Aorta (tissue), 5 donors: ENCODE data around the gene DHRS4L2. TPM values are rescaled to one million over a fixed set of nuclear protein-coding genes. Genes with fewer than 3 reads are reported as not detected.
"Not testable (repeated sequence)": the region's sequence is repeated elsewhere in the genome, so short reads cannot be mapped to it uniquely, and the experiment has no call there.

Experiments used
- ATAC-seq: fragments of 200-7000 bp; cut with Tn5 transposase; one replicate; pipeline ENCODE4 v1.9.1; 2022; ENCODE audit warnings: moderate library complexity; ENCODE audit not compliant: low FRiP score
- DNase-seq, 2 donors: peaks; one replicate each; pipeline ENCODE4 v3.0.0-alpha.2; 2020
- H3K27ac ChIP-seq, 2 donors: one replicate each; pipeline ENCODE4 v1.5.1; 2013; ENCODE audit warnings: low read length in 2 of 2, mild to moderate bottlenecking in 2 of 2, moderate library complexity in 2 of 2, control low read depth in 1 of 2, inconsistent platforms in 1 of 2, low read depth in 1 of 2
- H3K27me3 ChIP-seq, 2 donors: one replicate each; pipeline ENCODE4 v1.6.1; 2013; ENCODE audit warnings: control low read depth in 1 of 2, low read length in 1 of 2, mild to moderate bottlenecking in 1 of 2, moderate library complexity in 1 of 2; ENCODE audit not compliant: insufficient read depth in 2 of 2, control insufficient read depth in 1 of 2
- H3K36me3 ChIP-seq, 2 donors: one replicate each; pipeline ENCODE4 v1.6.1; 2013; ENCODE audit warnings: control low read depth in 1 of 2, low read length in 1 of 2, mild to moderate bottlenecking in 1 of 2; ENCODE audit not compliant: insufficient read depth in 2 of 2, control insufficient read depth in 1 of 2
- H3K4me1 ChIP-seq, 2 donors: one replicate each; pipeline ENCODE4 v1.6.1; 2013; ENCODE audit warnings: low read length in 2 of 2, control low read depth in 1 of 2, mild to moderate bottlenecking in 1 of 2, moderate library complexity in 1 of 2; ENCODE audit not compliant: insufficient read depth in 2 of 2, control insufficient read depth in 1 of 2
- H3K4me3 ChIP-seq, 2 donors: one replicate each; pipeline ENCODE4 v1.5.1; 2013; ENCODE audit warnings: low read length in 2 of 2, control low read depth in 1 of 2, mild to moderate bottlenecking in 1 of 2
- H3K9me3 ChIP-seq: one replicate; pipeline ENCODE4 v1.6.1; 2013; ENCODE audit warnings: mild to moderate bottlenecking, low read length; ENCODE audit not compliant: control insufficient read depth
- WGBS, 2 donors: extraction: QIAGEN DNeasy Blood & Tissue Kit; methylation state at CpG; one replicate each; pipeline ENCODE4 v1.1.7; 2013; 5-methylcytosine and 5-hydroxymethylcytosine counted together
- intact Hi-C, 2 donors: fragments of 100-400 bp; cut with DNase I; formaldehyde crosslinking; loops; one replicate each; pipeline versions ENCODE4 v1.14.2 to v1.15.0; 2022
- polyA plus RNA-seq, 2 donors: library from polyadenylated mRNA; stranded (reverse); fragments of 200-250 nt; gene quantifications; one replicate each; pipeline ENCODE4 v1.2.3, GENCODE V29; 2013
- total RNA-seq, 2 donors: library from RNA; stranded (reverse); fragmentation: NEBNext Ultra II Directional; extraction: Animal tissue kit (Norgen Biotek cat#: 25700); gene quantifications; one replicate each; pipeline ENCODE4 v1.2.1, GENCODE V29; 2021
- donor health status: healthy with polysubstance abuse.
- donor health status: Bipolar disorder and iron deficiency.
- donor health status: DM: no; HTN: no; CAD: no.
- donor health status: DM: no; HTN: no; CAD: no.
- donor health status: DM: yes; HTN: yes; CAD: no.

Gene DHRS4L2
- total and polyA plus RNA-seq, 4 donors, result 15.1 to 44.3 (median 19.9) TPM

DNA sequence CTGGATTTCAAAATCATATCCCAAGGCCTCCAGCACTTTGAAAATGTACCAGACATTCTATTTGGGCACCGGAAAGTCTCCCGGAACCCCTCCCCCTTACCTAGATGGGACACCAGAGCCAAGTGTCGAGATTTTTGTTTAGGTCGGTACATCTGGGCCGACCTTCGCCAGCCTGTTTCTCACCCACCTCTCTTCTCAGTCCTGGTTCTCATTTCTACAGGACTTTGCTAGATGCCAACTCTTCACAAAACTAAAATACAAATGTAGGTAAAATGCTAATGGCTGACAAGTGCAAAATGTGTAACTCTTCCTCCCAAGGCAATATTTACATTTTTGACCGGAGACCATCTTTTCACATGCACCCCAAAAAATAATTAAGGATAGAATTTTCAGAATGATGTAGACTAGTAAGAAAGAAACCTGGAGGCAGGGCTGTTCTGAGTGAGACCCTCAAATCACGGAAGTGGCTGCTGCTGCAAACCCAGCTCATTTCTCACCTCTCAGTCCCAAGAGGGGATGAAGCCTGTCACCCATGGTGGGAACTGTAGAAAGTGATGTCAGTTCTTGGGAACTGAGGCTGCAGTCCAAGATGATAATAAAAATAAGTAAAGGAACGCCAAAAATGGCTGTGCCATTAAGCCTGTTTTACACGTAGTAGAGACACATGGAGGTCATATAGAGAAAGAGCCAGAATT, 48.4 kb downstream of the DHRS4L2 start:
- H3K36me3 ChIP-seq, H3K4me3 ChIP-seq, ATAC-seq, H3K9me3 ChIP-seq, H3K27me3 ChIP-seq, intact Hi-C loops, DNase-seq, H3K4me1 ChIP-seq: not testable (repeated sequence)
- 29 to 30% methylated on average over 10 of the region's 10 CpGs for WGBS, 2 donors
- peak overlapping the region in 1 of 2 donors; percentile 37 for H3K27ac ChIP-seq

DNA sequence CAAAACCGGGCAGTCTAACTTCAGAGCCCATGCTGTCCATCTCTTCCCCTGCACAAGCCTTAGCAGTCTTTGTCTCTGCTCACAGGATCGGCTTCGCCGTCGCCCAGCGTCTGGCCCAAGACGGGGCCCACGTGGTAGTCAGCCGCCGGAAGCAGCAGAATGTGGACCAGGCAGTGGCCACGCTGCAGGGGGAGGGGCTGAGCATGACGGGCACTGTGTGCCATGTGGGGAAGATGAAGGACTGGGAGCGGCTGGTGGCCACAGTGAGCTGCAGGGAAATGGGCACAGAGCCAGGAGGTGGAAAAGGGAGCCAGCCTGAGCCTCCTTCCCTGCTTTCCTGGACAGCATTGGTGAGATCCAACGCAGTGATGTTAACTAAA, 48.9 kb downstream of the DHRS4L2 start:
- no peak for DNase-seq
- ATAC-seq, result no peak
- Histone ChIP-seq H3K27me3 (no peaks in the 10 kb centered on the region), H3K36me3 (no peaks in the 10 kb centered on the region), H3K4me3 (no peak overlapping the region), H3K27ac (no peak overlapping the region), H3K4me1 (no peaks in the 10 kb centered on the region), H3K9me3 (peaks cover 1% of the 10 kb centered on the region)
- 64 to 66% methylated on average over 14 of the region's 14 CpGs for WGBS, 2 donors
- intact Hi-C loops, result no loop called here

DNA sequence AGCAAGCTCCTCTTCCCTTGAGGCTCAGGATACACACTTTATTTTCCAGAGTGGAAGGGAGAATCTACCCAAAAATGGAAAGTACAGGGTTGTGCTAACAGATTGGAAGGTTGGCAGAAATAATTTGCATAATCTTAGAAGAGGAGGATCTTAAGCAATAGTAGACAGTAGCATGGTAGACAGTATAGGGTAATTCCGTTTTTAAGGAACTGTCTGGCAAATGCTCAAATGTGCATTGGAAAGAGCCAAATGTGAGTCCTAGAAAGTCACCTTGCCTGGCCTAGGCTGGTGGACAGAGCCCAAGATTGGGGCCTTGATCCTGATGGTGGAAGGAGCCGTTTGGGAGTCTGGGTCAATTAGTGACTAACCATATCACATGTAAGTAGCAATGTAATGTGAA, 50.0 kb downstream of the DHRS4L2 start:
- intact Hi-C loops, result no loop called here
- H3K27me3 ChIP-seq, result no peaks in the 10 kb centered on the region
- H3K4me3 ChIP-seq, result no peak overlapping the region
- WGBS, 2 donors, result 92% methylated on average over 2 of the region's 2 CpGs
- no peaks in the 10 kb centered on the region for H3K36me3 ChIP-seq
- no peak for DNase-seq
- no peaks in the 10 kb centered on the region for H3K9me3 ChIP-seq
- no peaks in the 10 kb centered on the region for H3K4me1 ChIP-seq
- no peak overlapping the region for H3K27ac ChIP-seq
- ATAC-seq, result no peak

- DNase-seq (no peak), ATAC-seq (no peak)
- no peaks in the 10 kb centered on the region for H3K27me3 ChIP-seq
- WGBS, 2 donors, result 56 to 60% methylated on average over 2 of the region's 2 CpGs
- no peaks in the 10 kb centered on the region for H3K4me1 ChIP-seq
- no peak overlapping the region for H3K4me3 ChIP-seq
- intact Hi-C loops, result no loop called here
- no peaks in the 10 kb centered on the region for H3K9me3 ChIP-seq
- H3K36me3 ChIP-seq, result no peaks in the 10 kb centered on the region
- H3K27ac ChIP-seq, result no peak overlapping the region
These were observed 52.0 kb downstream of the DHRS4L2 start for GRCh38 chr14:24040692-24041091.

DNA sequence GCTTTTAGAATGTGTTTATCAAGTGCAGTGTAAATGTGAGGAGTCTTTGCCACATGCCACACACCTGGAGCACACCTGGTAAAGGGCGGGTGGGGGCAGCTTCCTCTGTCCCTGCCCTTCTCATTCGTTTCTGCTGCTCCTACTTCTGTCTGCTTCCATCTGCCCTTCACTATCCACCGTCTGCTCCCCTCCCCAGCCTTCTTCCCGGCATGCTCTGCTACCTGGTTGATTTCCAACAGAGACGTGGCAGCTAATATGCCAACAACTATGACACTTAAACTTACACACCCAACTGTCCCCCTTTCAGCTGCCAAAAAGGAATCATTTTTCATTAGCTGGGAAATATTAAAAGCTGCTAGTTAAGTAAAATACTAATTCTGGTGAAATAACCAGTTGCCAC, 54.0 kb downstream of the DHRS4L2 start:
- Histone ChIP-seq H3K27ac (no peak overlapping the region), H3K4me3 (no peak overlapping the region), H3K36me3 (no peaks in the 10 kb centered on the region), H3K4me1 (no peaks in the 10 kb centered on the region), H3K27me3 (no peaks in the 10 kb centered on the region), H3K9me3 (no peaks in the 10 kb centered on the region)
- 35 to 40% methylated on average over 5 of the region's 5 CpGs for WGBS, 2 donors
- ATAC-seq (no peak), DNase-seq (no peak)
- intact Hi-C loops, result no loop called here

- not testable (repeated sequence) for DNase-seq
- WGBS, 2 donors, result 81 to 95% methylated on average over 2 of the region's 2 CpGs
These were observed 60.3 kb downstream of the DHRS4L2 start for GRCh38 chr14:24049002-24049401.

GRCh38 chr14:24050753-24051152, 62.0 kb downstream of the DHRS4L2 start:
- H3K4me3 ChIP-seq, ATAC-seq, H3K27me3 ChIP-seq, H3K27ac ChIP-seq, H3K36me3 ChIP-seq, intact Hi-C loops, H3K9me3 ChIP-seq, DNase-seq, H3K4me1 ChIP-seq: not testable (repeated sequence)
- 79 to 83% methylated on average over 8 of the region's 8 CpGs for WGBS, 2 donors

More at GRCh38 chr14:24049002-24049401, 60.3 kb downstream of the DHRS4L2 start:
- ATAC-seq, H3K27ac ChIP-seq, H3K4me1 ChIP-seq, H3K36me3 ChIP-seq, intact Hi-C loops, H3K9me3 ChIP-seq, H3K4me3 ChIP-seq, H3K27me3 ChIP-seq: not testable (repeated sequence)

GRCh38 chr14:24051176-24051788, 62.6 kb downstream of the DHRS4L2 start:
- H3K9me3 ChIP-seq, result no peaks in the 10 kb centered on the region
- DNase-seq (no peak), ATAC-seq (no peak)
- peak overlapping the region in 1 of 2 donors; percentile 45 for H3K4me3 ChIP-seq
- H3K36me3 ChIP-seq, result no peaks in the 10 kb centered on the region
- intact Hi-C loops, result no loop called here
- no peaks in the 10 kb centered on the region for H3K27me3 ChIP-seq
- no peak overlapping the region for H3K27ac ChIP-seq
- 27 to 28% methylated on average over 20 of the region's 20 CpGs for WGBS, 2 donors
- no peaks in the 10 kb centered on the region for H3K4me1 ChIP-seq
